GM18520 (cell line): ENCODE data around the gene APBA3.
"Not testable (repeated sequence)": the region's sequence is repeated elsewhere in the genome, so short reads cannot be mapped to it uniquely, and the experiment has no call there.

ENCODE experiments used
- ATAC-seq: cut with Tn5 transposase; IDR thresholded peaks from one replicate; pipeline ENCODE4 v1.9.1; 2021; ENCODE audit not compliant: unreplicated experiment

APBA3 gene

DNA sequence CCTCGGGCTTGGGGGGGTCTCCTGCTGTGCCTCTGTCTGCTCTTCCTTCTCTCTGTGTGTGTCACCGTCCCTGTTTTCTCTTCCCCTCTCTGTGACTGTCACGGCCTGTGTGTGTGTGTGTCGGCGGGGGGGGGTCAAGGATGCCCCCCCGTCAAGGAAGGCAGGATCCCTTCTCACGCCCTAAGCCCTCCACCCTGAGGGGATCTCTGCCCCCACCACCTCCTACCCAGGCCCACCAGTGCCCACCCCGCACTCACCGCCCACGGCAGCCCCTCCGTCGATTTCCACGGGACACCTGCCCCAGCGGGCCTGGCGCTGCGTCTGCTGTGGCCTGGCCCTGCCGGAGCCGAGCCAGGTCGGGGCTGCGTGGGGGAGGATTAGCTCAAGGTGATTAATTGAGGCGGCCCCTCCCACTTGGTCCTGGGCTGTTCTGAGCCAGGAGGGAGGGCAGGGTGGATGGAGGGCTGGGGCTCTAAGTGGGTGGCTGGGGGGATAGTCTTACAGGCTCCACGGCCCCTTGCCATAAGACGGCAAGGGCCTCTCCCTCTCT is 10.5 kb upstream of the APBA3 start, which contains the start of gene RAX2:
RAX2 (minus strand) TSS at position 323 of the 550 bp plus-strand sequence. CDS start 486 bp downstream, outside the sequence.
- no peak for ATAC-seq

DNA sequence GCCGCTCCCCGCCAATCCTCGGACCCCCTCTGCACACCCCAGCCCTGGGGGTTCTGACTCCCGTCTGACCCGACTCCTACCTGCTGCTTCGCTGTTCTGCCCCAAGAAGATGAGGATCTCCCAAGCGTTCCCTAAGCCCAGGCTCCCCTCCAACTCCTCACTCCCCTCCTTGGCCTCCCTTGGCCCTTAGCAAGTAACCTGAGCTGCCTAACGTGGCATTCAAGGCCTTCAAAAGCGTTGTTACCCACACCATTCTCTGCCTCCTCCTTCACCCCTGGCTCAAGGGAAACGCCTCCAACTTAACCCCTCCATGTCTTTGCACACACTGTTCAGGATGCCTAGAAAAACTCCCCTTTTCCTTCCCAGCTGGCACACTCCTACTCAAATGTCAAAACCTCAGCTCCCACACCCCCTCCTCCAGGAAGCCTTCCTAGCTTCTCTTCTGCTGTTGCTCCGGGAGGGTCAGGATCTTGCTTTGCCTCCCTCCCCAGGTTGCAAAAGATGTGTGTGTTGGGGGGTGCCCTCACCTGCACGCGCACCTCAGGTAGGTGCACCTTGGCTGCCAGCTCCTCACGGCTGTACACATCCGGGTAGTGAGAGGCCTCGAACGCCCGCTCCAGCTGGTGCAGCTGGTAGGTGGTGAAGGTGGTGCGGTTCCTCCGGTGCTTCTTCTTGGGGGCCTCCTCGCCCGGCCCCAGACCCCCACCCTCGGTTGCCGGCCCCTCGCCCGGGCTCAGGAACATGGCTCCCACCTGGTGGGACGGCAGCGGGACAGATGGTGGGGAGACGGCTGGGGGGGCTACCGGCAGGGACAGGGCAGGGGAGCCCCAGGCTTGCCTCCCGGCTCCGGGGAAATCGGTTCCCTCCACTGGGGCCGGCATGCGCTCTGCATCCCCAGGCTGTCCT is 9.8 kb upstream of the APBA3 start:
- ATAC-seq = no peak

DNA sequence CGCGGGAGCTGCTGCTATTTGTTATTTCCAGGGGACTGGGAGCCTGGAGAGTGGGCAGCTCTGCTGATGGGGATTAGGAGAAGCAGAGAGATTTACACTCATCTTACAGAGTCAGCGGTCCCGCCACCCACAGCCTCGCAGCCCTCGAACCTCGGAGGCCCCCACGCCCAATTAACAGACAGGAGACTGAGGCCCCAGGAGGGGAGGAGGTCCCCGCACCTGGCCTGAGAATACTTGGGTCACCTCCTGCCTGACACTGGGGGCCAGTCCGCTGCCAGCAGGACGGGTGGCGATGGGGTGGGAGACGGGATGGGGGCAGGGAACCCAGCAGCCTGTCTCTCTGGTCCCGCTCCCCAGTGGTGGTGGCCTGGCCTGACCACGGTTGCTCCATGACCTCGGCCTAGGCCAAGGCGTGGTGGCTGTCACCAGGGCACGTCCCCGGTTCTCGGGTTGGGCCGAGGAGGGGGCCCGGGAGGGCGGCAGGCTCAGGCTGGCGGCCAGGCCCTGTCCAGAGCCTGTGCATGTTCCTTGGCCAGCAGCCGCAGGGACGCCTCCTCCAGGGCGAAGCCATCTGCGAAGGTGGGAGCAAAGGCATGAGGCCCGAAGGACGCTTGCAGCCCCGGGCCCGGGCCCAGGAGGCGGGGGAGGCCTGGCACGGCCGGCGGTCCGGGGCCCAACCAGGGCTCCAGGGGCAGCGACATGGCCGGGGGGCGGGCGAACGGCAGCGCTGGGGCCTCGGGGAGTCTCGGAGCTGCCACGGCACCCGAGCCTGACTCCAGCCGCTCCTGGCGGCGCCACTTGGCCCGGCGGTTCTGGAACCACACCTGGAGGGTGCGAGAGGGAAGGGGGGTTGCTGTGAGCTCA is 8.9 kb upstream of the APBA3 start:
- ATAC-seq = no peak

DNA sequence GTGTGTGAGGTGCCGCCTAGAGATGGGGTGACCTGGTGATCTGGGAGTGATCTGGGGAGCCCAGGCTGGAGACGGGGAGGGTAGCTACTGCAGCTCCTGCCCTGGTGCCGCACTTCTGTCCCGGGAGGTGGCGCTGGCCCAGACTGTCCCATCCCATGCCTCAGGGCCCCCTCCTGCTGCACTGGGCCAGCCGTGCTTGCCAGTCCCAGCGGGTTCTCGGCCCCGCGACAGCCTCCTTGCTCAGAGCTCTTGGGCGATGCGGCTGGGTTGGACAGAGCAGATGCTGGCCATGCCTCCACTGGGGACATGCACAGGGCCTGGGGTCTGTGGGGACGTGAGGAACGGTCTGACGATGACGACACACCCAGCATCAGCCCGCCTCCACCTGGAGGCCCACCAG is 8.0 kb upstream of the APBA3 start:
- ATAC-seq = no peak

DNA sequence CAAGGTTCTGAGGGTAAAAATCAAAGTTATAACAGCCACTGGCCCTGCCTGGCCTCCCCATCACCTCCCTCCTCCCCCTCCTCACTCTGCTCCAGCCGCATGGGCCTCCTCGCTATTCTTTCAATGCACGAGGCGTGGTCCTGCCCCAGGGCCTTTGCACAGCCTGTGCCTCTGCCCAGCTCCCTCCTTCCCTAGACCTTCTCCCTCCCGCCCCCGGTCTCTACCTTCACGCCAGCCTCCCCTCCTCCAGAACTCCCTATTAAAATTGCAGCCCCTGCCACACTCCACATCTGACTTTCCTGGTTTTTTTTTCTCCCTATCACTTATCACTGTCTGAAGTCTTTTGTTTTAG is 7.2 kb upstream of the APBA3 start:
- ATAC-seq = no peak

DNA sequence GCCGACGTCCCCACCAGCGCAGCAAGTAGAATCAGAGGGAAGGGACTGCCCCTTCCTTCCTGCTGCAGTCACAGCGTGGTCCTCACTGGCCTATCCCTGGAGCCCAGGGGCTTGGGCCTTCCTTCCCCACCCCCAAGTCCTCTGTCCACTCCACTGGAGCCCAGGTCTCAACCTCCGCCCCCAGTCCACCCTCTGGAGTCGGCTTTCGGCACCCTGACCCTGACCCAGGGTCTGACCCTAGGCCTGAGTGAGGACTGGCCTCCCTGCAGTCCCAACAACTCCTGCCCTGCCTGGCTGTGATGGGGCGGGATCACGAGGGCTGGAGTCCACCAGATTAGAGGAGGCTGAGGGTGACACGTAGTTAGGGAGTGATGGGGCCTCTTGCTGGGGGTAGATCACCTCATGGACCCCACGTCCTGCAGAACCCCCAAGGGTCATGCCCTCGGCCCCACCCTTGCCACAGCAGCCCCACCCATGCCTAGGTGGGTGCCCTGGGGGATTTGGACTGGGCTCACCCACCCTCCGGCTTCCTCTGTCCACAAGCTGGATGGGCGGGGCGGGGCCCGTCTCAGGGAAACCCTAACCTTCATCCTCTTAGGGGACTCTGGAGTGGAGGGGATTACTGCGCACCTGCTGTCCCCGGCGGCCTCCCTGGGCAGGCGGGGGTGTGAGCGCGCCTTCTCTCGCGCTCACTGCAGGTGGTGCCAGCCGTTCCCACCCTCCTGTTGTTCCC is 6.7 kb upstream of the APBA3 start:
- no peak for ATAC-seq

DNA sequence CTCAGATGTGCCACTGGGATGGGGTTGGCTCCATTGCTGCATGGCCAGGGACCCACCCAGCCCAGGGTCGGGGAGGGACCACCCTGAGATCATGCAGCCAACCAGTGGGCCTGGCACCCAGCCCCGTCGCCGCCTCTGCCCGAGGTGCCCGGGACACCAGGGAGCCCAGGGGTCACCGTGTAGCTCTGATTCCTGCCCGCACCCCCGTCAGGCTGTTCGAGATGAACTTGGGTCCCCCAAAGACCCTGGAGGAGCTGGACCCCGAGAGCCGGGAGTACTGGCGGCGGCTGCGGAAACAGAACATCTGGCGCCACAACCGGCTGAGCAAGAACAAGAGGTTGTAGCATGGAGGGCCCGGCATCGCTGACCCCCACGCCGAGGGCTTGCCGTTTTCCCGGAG is 5.6 kb upstream of the APBA3 start:
- ATAC-seq = no peak

DNA sequence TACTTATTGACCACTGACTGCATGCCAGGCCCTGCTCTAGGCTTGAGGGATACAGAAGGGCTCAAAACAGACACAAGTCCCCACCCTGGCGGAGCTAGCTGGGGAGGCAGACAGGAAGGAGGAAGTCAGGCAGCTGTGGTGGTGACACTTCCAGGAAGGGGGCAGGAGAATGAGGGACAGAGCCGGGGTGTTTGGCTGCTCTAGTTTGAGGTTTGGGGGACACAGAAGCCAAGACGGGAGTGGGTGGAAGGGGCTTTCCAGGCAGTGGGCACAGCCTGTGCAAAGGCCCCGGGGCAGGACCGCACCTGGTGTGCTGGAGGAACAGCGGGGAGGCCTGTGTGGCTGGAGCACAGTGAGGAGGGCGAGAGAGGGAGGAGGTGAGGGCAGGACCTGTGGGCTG is 5.0 kb upstream of the APBA3 start:
- no peak for ATAC-seq

DNA sequence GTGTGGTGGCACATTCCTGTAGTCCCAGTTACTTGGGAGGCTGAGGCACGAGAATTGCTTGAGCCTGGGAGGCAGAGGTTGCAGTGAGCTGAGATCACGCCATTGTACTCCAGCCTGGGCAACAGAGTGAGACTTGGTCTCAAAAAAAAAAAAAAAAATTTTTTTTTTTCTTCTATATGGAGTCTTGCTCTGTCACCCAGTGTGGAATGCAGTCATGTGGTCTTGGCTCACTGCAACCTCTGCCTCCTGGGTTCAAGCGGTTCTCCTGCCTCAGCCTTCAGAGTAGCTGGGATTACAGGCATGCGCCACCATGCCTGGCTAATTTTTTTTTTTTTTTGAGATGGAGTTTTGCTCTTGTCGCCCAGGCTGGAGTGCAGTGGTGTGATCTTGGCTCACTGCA is 4.3 kb upstream of the APBA3 start:
- not testable (repeated sequence) for ATAC-seq

DNA sequence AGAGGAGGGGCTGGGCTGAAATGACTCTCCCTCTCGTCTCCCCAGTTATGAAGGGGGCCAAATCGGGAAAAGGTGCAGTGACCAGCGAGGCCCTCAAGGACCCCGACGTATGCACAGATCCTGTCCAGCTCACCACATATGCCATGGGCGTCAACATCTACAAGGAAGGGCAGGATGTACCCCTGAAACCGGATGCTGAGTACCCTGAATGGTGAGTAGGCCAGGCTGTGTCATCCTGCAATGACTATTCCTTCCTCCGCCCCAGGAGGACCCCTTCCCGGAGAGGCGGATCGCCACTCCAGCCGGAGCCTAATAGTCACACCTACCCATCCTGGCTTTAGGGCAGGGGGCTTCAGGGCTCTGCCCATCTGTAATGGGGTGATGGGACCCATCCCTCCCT is 3.6 kb upstream of the APBA3 start:
- no peak for ATAC-seq

DNA sequence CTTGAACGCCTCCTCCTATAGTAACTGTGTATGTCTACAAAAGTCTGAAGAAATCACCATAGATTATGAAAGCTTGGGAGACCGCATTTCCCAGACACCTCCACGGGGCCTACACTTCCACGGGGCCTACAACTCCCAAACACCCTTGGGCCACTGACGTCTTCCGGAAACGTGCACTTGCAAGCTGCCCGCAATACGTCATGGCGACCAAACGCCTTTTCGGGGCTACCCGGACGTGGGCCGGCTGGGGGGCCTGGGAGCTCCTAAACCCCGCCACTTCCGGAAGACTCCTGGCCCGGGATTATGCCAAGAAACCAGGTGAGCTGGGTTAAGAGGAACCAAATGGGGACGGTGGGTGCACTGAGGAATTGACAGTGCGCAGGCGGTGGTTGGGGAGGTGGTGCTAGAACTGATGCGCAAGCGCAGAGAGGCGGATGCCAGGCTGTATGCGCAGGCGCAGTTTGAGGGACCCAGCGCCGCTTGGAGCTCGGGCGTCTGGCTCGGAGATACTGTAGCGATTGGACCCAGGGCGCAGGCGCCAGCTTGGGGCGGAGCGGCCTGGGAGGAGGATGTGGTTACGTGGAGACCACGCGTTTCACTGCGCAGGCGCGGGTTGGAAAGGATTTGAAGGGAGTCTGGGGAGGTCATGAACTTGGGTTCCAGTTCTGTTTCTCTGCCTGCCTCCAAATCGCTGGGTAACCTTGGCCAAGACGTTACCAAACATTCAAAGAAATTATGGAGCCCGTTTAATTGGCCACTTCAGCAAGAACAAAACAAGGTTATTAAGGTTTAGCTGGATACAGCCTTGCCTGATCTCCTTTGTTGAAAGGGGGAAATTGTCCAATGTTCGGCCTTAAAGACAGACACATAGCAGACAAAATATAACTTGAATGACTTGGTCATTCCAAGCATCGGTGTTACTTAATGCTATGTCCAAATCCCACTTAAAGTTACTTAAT is 1.3 kb upstream of the APBA3 start, which contains the start of gene MRPL54:
MRPL54 (plus strand) TSS at position 182 of the 959 bp plus-strand sequence; CDS start at position 201, 19 bp downstream.
- ATAC-seq = peak; percentile 70

DNA sequence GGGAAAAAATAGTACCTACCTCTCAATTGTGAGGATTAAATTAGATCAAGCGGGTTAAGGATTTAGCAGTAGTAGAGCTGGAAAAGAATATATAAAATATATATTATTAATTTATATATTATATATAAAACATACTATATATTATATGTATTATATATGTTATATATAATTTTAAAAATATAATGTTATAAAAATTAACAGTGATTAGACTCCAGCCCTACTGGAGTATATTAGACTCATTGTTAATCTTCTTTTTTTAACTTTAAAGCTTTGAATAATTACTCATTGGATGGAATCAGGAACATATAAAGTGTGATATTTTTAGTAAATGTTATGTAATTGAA is 610 bp upstream of the APBA3 start:
- ATAC-seq = no peak

DNA sequence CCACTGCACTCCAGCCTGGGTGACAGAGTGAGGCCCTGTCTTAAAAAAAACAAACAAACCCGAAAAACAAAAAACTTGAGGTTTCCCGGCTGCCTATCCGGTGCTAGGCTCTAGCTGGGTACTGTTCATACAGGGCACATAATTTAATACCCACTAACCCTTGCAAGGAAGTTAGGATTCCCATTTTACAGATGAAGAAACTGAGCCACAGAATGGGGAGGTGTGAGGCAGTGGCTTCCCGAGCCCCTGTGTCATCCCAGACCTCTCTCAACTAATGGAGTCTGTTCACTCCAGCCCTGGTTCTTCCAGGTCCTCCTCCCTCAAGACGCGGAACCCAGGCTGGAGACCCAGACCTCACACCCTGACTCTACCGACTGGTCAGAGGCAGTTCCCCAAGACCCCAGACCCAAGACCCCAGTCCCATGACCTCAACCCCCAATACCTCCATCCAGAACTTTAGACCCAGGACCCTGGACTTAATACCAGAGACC is 576 bp downstream of the APBA3 start:
- no peak for ATAC-seq

DNA sequence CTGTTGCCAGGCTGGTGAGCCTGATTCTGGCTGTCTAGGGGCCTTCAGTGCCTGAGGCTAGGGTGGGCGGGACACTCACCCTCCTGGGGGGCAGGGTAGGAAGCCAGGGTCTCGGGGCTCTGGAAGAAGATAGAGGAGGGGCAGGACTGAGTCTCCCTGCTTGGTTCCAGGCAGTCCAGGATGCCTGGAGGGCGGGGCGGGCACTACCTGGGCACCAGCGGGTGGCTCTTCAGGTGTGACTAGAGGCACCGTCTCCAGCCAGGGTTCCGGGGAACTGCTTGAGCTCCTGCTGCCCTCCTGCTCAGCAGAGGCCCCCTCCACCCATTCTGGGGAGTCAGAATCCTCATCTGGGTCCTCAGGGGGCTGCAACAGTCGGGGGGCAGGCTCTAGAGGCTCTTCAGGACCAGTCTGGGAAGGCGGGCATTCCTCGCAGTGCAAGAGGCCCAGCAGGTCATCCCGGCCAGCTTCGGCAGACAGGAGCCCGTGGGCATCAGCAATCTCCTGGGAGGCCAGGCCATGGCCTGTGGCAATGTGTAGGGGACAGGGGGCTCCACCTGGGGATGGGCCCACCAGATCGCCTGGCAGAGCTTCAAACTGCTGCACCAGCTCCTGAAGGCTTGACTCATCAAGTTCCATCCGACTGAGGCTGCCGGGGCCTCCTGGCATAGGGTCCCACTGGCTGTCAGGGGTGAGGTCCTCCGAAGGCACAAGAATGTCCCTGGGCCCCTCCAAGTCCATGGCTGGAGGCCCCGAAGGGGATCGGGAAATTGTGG is 1.8 kb downstream of the APBA3 start:
- no peak for ATAC-seq

DNA sequence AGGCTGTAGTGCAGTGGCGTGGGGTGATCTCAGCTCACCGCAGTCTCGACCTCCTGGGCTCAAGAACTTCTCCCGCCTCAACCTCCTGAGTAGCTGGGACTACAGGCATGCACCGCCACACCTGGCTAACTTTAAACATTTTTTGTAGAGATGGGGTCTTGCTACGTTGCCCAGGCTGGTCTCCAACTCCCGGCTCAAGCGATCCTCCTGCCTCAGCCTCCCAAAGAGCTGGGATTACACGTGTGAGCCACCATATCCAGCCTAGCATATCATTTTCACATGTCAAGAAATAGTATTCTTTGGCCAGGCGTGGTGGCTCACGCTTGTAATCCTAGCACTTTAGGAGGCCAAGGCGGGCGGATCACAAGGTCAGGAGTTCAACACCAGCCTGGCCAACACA is 3.2 kb downstream of the APBA3 start:
- ATAC-seq = not testable (repeated sequence)

DNA sequence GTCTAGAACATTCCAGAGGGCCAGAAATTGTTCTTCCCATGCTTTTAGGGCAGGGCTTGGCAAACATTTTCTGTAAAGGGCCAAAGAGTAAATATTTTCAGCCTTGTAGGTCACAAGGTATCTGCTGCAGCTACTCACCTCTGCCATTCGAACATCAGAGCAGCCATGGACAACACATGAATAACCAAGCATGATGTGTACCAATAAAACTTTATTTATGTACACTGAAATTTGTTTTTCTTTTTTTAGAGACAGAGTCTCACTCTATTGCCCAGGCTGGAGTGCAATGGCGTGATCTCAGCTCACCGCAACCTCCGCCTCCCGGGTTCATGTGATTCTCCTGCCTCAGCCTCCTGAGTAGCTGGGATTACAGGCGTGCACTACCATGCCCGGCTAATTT is 3.8 kb downstream of the APBA3 start:
- not testable (repeated sequence) for ATAC-seq

DNA sequence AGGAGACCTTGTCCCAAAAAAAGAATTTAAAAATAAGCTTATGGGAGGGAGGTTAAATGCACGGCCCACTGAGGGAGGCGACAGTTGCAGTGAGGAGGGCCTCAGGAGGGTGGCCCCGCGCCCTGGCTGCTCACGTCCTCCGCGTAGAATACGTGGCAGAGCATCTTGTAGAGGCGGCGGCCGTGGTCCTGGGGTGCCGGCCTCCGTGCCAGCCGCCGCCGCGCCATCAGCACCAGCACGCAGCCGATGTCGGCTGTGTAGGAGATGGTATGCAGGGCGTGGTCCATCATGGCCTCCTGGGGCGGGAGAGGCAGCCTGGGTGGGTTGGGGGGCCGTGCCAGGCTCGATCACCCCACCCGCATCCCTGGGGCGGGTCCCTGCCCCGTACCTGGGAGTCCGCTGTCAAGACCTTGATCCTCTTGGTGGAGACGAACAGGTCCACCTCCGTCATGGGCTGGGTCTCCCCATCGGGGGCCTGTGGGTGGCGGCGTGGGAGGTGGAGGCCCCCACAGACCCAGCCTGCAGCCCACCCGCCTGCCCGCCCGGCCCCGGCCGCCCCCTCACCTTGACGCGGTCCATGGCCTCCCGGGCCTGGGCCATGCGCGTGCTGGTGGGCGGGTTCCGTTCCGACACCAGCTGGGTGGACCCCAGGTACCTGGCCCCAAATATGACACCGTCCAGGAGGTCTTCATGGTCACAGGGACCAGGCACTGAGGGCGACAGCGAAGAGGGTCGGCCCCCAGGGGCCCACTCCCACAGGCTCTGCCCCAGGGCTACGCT is 7.7 kb downstream of the APBA3 start:
- no peak for ATAC-seq

DNA sequence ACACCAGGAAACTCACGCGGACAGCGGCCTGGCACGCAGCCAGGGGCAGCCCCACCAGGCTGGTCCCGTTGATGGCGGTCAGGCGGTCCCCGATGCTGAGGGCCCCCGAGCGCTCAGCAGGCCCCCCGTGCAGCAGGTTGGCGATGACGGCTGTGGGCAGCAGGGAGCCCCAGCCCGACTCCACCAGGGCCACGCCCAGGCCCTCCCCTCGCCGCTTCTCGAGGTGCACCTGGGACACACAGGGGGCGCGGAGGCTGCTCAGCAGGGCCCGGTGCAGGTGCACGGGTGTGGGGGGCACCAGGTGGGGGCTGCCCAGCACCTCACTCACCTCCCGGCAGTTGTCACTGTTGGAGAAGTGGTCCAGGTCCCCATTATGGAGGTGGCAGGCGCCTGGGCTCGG is 9.0 kb downstream of the APBA3 start:
- ATAC-seq = no peak
